NCI-H187 (cell line): ENCODE results near the gene PLCD3.

ENCODE experiments used
- DNase-seq, 2 experiments: peaks; one replicate each; lab custom pipeline; 2025; lab: John Stamatoyannopoulos, UW

Gene PLCD3

GRCh38 chr17:45117334-45117733 lies 15.0 kb downstream of the PLCD3 start:
- DNase-seq, result no peak

GRCh38 chr17:45116434-45117016 lies 15.8 kb downstream of the PLCD3 start:
- DNase-seq, result no peak

- no peak for DNase-seq
Measured at GRCh38 chr17:45115871-45116270, 16.4 kb downstream of the PLCD3 start.

- no peak for DNase-seq
Measured at GRCh38 chr17:45115015-45115625, 17.2 kb downstream of the PLCD3 start.

- no peak for DNase-seq
Measured at GRCh38 chr17:45114117-45114932, 18.0 kb downstream of the PLCD3 start.

GRCh38 chr17:45113424-45113754 lies 18.9 kb downstream of the PLCD3 start:
- DNase-seq, result no peak

GRCh38 chr17:45112559-45113423 lies 19.5 kb downstream of the PLCD3 start:
- DNase-seq, result no peak

- no peak for DNase-seq
Measured at GRCh38 chr17:45111850-45112249, 20.5 kb downstream of the PLCD3 start.

GRCh38 chr17:45110676-45111611 lies 21.4 kb downstream of the PLCD3 start:
- no peak for DNase-seq

GRCh38 chr17:45108595-45109521 lies 23.5 kb downstream of the PLCD3 start:
- no peak for DNase-seq

- no peak for DNase-seq
Measured at GRCh38 chr17:45108051-45108450, 24.3 kb downstream of the PLCD3 start.

GRCh38 chr17:45107293-45108010 lies 24.9 kb downstream of the PLCD3 start:
- no peak for DNase-seq

GRCh38 chr17:45106582-45106981 lies 25.7 kb downstream of the PLCD3 start:
- DNase-seq, result no peak

GRCh38 chr17:45106096-45106495 lies 26.2 kb downstream of the PLCD3 start:
- no peak for DNase-seq

GRCh38 chr17:45104907-45105624 lies 27.2 kb downstream of the PLCD3 start:
- DNase-seq, result no peak

- DNase-seq, result no peak
Measured at GRCh38 chr17:45104497-45104896, 27.8 kb downstream of the PLCD3 start.

GRCh38 chr17:45104029-45104428 lies 28.3 kb downstream of the PLCD3 start:
- no peak for DNase-seq

- DNase-seq, result no peak
Measured at GRCh38 chr17:45103269-45103795, 29.0 kb downstream of the PLCD3 start.

- no peak for DNase-seq
Measured at GRCh38 chr17:45102856-45103255, 29.5 kb downstream of the PLCD3 start.
